GM21367 (cell line): ENCODE data around the gene AIFM1.

Experiments
- ATAC-seq: cut with Tn5 transposase; IDR thresholded peaks from one replicate; pipeline ENCODE4 v1.9.1; 2021; ENCODE audit not compliant: unreplicated experiment

The AIFM1 gene

DNA sequence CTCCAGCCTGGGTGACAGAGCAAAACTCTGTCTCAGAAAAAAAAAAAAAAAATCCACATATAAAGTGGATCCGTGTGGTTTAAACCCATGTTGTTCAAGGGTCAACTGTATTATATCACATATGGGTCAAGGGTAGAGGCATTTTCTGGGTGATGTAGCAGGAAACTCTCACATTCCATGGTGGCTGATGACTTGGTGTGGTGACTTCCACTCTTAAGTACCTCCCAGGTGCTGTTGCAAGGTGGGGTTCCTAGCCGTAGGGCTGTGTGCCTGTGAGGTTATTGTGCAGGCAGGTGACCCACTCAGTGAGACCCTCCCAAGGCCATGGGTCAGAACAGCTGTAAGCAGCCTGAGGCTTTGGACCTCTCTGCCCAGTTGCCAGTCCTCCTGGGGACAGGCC is 72.4 kb downstream of the AIFM1 start:
- ATAC-seq: no peak

DNA sequence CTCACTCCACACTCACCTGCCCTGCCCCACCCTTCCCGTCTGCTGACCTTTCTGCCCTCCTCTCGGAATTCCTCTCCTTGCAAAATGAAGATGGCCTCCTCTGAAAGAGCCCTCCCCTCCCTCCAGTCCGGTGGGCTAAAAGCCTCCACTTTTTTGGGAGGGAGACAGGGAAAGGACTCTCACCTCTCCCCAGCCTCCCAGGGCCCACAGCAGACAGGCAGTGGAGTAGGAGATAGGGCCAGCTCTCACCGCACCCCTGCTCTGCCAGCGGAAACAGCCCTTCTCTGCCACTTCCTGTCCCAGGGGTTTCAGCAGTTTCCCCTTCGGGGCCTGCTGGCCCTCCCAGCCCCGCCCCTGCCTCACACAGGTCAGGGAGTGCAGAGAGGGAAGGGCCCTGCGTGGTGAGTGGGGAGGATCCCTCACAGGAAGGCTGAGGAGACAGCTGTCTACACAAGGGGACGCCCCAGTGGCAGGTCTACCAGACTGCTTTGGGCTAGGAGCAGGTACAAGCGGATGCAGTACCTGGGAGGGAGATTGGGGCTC is 73.6 kb downstream of the AIFM1 start:
- ATAC-seq: peak; percentile 98

DNA sequence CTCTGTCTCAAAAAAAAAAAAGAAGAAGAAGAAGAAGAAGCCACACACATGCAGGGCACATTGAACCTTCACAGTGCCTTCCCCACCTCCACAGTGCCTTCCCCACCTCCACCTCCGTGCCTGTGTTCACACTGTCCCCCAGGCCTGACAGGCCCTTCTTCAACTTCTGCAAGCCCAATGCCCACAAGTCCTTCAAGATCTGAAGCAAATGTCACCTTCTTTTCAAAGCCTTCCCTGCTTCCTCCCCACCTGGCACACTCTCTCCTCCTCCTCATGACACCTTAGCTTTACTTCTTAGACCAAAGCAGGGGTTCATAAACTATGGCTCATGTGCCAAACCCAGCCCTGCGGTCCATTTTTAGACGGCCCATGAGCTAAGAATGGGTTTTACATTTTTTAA is 75.3 kb downstream of the AIFM1 start:
- ATAC-seq: no peak

DNA sequence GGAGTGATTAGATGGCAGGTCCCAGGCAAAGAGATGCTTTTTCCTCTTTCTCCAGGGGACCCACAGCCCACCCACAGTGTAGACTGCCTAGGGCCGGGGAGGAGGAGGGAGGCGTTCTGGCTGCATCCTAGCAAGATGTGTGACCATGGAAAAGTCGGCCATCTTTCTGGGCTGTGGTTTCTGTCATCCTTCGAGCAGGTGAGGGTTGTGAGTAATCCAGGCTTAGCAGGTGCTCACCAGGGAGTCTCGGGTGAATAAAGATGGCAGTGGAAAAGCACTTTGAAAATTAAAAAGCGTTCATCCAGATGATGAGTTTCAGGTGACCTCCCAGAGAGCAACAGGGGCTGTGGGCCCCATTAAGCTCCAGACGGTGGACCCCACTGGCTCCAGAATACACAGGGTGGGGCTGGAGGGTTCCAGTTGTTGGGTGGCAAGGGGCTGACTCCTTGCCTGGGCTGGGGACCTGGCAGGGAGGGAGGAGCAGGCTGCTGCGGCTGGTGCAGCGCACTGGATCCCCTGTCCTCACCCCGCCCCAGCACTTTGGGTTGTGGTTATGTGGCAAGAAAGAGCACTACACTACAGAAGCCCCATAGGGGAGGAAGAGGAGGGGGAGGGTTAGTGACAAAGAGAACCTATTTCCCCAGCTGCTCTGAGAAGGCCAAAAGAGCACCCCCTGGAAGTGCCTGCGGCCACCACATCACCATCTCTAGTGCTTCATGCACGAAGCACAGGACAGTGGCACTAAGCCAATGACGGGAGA is 79.0 kb downstream of the AIFM1 start:
- ATAC-seq: peak; percentile 38

DNA sequence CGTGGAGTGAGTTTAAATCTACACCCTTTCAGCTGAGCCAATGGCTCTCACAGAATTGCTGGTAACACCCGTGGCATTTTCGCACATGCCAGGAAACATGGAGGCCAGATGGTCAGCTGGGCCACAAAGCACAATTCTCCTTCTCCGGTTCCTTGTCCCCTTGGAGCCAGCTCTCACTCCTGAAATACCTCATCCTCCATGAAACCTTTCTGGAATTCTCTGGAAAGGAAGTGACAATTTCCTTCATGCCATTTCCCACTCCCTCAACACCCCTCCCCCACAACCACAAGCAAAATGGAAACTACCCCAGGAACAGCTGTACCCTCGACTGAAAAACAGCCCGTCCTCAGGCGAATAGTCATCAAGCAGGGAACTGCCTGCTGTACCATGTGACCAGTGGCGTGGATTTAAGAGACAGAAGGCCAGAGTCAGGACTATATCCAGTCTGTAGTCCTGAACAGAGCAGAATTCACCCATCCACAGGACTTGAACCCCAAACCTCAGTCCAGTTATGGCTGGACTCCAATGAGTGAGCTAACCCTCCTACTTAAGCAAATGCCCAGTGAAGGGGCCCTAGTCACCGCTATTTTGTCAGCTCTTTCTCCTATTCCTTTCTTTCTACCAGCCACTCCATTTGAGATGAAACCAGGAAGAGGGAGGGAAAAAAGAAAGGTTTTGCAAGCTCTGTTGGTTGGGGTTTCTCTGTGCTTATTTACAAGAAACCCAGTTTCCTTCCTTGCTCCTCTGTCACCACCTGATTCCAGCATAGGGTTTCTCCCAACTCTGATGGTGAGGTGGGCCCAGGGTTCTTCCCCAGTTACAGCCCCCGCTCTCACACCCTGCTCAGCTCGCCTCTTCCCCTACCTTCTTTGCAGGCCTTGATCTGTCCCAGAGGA is 79.8 kb downstream of the AIFM1 start:
- no peak for ATAC-seq

DNA sequence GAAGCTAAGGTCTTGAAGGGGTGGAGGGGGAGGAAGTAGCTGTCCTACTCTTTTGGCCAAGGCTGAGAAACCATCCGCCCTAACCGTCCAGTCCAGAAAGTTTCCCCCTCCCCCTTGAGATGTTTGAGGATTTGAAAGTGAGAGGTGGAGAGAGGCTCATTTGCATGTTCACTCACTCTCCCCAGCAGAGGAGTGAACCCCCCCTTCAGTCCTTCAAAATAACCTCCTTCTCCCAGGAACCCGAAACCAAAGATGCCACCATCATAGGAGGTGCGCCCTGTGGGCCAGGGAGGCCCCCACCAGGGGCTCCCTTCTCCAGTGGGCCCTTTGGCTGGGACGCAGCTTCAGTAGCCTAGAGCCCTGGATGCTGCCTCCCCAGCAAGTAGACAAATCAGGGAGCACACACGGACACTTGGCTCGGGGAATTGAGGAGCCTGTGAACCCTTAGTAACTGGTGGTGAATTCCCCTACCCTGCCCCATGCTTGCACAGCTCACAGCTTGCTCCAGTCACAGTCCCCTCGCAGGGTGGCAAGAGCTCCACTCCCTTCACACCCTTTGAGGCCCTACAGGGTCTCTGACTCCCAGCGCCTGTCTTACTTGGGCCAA is 80.9 kb downstream of the AIFM1 start:
- ATAC-seq: peak; percentile 31

DNA sequence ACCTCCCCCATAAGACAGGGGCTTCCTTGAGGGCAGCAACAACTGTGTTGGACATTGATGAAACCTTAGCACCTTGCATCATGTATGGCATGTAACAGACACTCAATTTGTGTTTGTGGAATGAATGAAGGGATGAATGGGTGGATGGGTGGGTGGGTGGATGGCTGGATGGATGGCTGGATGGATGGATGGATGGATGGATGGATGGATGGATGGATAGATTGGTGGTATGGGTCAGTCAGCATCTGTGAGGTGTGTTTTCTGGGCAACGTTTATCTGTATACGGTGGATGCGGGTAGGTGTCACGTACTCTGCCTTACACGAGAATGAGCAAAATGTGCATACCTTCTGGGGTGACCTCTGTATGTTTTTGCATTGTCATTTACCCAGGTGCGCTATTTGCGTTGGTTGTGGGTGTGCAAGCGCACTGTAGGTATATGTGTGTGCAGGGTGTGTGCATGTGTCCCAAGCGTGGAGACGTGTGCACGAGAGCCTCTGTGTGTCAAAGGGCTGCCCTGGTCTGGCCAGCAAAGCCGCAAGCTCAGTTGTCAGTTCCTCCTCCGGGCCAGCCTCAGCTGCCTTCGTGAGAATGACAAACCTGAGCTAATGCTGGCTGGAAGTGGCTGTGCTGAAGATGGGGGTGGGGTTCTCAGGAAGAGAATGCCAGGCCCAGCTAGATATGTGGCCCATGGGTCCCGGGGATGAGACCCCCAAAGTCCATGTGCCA is 81.8 kb downstream of the AIFM1 start:
- no peak for ATAC-seq

DNA sequence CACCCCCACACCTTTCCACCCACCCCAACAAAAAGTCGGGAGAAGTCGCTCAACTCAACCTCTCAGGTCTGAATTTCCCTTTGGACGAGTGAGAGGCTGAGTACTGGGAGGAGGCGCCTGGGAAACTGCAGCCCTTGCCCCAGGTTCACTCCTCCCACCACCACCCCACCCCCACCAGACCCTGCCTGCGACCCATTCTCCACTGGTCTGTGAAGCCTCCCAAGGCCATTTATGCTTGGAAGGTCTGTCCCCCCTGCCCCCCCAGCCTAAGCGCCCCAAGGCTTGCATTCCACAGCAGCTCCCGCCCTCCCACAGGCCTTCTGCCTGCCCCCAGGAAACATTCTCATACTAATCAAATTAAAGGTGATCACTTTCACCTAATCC is 82.5 kb downstream of the AIFM1 start:
- no peak for ATAC-seq

DNA sequence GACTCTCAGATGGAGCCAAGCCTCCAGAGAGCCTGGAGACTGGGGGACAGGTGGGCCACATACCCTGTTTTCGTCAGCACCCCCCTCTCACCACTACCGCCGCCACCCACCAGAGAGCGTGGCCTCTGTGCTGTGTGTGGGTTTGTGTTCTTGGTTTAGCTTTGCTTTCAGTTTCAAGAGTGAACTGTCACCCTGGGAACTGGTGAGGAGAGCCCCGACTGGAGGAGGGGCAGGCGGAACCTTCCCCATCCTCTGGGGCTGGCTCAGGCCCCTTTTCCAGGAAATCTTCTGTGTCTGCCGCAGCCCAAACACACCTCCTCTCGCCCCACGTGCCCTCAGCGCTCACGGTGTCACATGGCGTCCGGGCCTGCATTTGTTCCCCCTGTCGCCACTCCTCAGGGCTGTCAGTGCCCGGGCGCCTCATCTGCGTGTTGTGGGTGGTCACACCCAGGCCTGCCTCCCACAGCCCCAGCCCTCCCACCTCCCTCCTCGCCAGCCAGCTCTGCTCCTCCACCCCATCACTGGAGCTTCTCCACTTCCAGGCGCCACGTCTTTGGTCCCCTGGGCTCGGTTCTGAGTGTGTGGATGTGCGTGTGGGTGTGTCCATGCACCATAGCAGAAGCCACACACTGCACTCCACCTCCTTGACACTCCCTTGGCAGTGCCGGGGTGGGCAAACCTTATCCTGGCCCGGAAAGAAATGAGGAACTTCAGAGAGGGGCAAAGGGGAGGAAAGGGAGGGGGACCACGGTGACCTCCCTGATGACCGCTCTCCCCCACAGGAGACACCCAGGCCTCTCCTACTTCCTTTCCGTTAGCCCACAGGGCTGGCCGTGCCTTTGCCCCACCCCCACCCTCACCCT is 83.2 kb downstream of the AIFM1 start:
- ATAC-seq: peak; percentile 36

DNA sequence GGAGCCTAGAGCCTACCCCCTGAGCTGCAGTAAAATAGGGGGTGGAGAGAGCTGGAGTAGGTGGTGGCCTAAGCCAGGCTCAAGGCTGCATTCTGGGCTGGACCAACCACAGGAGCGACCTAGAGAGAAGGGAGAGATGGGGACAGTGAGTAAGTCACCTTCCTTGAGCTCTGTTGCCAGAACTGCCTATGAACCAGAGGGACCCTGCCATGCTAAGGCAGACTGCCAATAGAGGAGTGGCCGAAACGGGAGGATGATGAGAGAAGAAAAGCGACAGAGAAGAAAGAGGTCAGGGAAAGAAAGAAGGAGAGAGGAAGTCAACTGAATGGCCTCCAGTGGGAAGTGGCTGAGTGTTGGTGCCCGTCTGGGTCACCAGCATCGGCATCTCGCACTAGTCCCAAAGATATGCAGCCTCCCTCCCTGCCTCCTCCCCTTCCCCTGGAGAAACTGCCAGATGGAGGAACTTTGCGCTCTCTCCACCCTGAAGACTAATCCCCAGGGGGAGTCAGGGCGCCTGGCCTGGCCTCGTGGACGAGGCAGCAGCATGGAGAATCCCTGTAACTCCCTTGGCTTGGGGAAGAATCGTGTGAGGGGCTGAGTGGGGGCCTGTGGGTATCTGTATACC is 84.1 kb downstream of the AIFM1 start:
- ATAC-seq: no peak

DNA sequence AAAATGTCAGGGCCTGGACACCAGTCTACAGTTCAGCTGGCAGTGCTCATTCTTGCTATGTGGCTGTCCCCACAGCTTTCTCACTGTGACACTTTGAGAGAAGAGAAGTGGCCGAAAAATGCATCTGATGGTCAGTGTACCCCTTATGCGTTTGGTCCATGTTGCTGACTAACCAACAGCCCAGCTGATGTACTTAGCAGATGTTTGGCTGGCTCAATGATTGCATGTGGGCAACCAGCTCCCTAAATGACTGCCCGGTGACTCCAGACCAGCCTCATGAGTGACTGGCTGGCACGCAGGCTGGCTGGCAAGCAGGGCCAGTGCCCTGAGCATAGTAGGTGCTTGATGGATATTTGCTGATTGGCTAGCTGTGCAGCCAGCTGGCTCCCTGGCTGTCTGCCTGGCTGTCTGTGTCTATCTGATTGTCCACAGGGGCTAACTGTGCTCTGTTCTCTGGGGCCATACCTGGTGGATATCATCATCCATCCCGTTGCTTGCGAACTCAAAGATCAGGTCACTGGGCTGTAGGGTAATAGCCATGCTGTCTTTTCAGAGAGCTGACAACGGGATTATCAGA is 84.8 kb downstream of the AIFM1 start:
- ATAC-seq: no peak

DNA sequence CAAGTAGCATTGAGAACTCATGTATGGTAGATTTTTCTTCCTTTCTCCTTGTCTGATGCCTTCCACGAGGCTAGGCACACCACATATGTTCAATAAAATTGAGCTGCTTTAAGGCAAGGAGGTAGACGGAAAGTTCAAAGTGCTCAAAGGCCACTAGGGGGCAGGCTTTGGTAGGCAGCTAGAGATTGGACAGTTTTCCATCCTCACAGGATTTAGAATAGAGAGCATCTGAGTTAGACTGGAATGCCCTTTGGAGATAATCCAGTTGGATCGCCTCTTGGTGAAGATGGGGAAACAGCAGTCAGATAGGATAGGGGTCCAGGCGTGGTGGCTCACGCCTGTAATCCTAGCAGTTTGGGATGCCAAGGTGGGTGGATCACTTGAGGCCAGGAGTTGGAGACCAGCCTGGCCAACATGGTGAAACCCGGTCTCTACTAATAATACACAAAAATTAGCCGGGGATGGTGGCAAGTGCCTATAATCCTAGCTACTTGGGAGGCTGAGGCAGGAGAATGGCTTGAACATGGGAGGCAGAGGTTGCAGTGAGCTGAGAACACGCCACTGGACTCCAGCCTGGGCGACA is 85.7 kb downstream of the AIFM1 start:
- no peak for ATAC-seq
